ENCODE measurements around the gene POFUT2.

The POFUT2 gene

GRCh38 chr21:45262041-45262581 is 25.6 kb downstream of the POFUT2 start:
- no peak for DNase-seq

- no peak for DNase-seq
These were observed 26.6 kb downstream of the POFUT2 start for GRCh38 chr21:45261093-45261492.

GRCh38 chr21:45260191-45260825 is 27.4 kb downstream of the POFUT2 start:
- no peak for DNase-seq

DNA sequence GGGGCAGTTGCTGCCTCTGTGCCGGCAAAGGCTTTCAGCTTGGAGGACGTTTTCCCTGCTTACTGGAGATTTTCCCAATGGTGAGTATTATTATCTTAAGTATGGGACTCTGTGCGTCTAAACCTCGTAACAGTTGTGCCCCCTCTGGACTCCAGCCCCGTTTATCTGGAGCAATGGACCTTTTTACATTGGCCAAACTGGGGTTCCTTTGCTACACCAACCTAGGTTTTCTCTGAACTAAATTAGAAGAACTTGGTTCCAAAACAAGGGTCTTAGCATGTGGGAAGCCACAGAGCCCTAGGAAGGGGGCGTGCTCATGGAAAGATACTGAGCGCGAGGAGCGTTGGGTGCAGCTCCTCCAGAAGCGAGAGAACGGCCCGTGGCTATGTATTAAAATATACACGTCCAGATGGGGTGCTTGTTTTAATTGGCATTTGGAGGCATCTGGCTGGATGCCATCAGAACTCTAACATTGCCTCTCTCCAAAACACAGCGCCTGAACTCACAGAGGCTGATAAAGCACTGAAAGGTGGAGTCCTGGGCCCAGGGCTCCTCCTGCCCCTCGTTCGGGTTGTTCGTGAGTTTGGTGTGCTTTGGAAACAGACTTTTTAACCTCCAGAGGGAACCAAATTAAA is 28.4 kb downstream of the POFUT2 start:
- no peak for DNase-seq

DNA sequence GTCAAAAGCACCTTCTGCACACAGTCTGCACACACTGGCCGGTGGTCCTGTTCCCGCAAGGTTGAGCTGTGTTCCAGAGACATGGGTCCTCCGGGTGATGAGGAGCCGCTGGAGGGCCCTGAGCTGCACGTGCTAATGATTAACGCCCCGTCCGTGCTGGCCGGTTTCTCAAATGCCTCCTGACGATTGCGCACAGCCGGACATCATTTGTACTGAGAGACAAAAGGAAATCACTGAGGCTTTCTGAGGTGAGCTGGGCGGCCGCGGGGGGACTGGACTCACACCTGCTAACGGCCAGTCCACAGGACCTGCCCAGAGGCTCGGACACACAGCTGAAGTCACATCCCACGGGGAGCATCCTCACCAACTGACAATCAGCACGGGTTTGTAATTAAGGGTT is 29.2 kb downstream of the POFUT2 start:
- no peak for DNase-seq

GRCh38 chr21:45257673-45258341 is 29.9 kb downstream of the POFUT2 start:
- no peak for DNase-seq

- peak; percentile 12 for DNase-seq
These were observed 30.6 kb downstream of the POFUT2 start for GRCh38 chr21:45256912-45257672.

DNA sequence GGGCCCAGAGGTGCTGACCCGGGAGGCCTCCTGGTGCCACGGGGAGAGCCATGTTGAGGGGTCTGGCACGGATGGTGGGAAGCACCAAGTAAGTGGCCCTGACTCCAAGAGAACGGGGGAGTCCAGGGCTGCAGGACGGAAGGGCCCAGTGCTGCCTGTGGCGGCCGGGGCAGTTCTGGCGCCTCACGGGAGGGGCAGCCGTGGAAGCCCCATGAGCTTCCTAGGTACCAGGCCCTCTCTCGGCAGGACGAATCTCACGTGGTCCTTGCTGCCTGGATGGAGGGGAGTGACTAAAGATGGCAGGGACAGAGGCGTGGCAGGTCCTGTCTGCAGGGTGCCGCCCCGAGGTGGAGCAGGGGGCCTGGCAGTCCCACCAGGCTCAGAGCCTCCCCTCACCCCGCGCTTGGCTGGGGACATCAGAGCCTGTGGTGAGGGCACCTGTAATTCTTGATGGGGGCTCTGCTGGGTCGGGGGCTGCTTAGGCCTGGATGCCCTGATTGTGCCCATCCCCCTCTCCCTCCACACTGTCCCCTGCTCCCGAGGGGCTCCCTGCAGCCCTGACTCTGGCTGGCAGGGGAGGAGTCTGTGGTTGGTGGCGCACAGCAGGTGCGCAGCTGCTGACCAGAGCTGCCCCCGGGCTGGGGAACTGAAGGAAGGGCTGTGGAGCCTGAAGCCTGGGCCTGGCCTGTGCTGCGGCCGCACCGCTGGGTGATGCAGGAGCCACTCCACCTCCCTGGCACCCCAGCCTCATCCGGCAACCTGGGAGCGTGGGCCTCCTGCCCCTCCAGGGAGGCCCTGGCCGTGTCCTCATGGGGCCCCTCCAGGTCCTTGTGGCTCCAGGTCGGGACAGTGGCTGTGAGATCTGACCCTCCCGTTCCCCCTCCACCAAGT is 31.4 kb downstream of the POFUT2 start:
- DNase-seq = no peak

DNA sequence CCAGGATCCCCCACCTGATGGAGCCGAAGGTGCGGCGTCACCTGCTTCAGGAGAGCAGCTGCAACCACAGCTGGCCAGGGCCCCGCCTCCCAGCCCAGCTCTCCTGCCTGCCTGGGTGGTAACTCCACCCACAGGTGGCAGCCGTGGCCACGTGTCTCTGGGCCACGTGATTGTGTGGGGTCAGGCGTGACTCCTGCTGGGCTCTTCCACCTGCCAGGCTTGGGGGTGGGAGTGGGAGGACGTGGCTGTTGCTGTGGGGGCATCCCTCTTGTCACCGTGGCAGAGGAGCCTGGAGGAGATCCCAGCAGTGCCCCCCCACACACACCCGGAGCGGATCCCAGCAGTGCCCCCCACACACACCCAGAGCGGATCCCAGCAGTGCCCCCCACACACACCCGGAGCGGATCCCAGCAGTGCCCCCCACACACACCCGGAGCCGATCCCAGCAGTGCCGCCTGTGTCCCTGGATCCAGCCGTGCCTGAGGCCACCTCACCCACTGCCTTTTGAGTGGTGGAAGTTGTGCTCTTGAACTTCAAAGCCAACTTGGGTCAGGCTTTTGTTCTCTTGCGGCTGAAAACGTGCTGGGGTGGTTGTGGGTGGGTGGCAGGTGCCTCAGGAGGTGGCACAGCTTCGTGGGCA is 32.2 kb downstream of the POFUT2 start:
- DNase-seq = peak; percentile 50

- no peak for DNase-seq
These were observed 33.2 kb downstream of the POFUT2 start for GRCh38 chr21:45254460-45254930.

DNA sequence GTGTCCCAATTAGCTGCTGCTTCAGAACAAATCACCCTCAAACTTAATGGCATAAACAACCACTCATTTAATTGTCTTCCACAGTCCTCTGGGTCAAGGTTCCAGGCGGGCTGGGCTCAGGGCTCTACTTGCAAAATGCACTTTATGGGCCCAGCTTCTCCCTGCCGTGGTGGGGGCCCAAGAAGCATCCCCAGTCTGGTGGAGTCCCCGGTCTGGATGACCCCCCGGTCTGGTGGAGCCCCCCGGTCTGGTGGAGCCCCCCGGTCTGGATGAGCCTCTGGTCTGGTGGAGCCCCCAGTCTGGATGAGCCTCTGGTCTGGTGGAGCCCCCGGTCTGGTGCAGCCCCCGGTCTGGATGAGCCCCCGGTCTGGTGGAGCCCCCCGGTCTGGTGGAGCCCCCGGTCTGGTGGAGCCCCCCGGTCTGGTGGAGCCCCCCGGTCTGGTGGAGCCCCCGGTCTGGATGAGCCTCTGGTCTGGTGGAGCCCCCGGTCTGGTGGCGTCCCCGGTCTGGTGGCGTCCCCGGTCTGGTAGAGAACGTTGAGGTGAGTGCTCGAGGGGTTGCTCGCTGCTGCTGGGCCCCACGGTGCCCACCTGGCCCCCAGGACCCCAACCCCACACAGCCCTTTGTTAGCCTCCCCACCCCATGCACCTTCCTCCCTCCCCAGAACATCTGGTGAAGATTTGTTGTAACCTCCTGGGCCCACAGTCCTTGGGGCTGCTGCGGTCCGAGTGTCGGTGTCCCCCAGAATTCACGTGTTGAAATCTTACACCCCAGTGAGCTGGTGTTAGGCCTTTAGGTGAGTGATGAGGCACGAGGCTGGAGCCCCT is 33.8 kb downstream of the POFUT2 start:
- no peak for DNase-seq

- DNase-seq = no peak
These were observed 34.5 kb downstream of the POFUT2 start for GRCh38 chr21:45253180-45253579.

DNA sequence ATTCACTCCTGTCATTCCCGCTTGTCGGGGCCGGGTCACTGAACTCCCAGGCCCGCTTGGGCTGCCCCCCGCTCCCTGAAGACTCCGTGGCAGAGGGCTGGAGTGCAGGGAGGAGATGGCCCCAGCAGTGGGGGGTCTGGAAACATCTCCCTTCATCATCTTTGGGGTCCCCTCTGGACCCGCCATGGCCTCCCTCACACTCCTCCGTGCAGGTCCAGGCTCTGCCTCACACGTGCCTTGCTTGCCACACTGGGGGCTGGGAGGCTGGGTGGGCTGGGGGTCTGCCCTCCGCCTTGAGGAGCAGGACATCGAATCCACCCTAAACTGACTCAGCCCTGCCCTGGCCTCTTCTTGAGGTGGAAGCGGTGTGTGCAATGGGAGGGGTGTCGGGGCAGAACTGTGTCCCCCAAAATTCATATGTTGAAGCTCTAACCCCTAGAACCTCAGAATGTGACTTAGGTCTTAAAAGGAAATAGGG is 35.2 kb downstream of the POFUT2 start:
- DNase-seq = no peak

- no peak for DNase-seq
These were observed 35.9 kb downstream of the POFUT2 start for GRCh38 chr21:45251635-45252447.

DNA sequence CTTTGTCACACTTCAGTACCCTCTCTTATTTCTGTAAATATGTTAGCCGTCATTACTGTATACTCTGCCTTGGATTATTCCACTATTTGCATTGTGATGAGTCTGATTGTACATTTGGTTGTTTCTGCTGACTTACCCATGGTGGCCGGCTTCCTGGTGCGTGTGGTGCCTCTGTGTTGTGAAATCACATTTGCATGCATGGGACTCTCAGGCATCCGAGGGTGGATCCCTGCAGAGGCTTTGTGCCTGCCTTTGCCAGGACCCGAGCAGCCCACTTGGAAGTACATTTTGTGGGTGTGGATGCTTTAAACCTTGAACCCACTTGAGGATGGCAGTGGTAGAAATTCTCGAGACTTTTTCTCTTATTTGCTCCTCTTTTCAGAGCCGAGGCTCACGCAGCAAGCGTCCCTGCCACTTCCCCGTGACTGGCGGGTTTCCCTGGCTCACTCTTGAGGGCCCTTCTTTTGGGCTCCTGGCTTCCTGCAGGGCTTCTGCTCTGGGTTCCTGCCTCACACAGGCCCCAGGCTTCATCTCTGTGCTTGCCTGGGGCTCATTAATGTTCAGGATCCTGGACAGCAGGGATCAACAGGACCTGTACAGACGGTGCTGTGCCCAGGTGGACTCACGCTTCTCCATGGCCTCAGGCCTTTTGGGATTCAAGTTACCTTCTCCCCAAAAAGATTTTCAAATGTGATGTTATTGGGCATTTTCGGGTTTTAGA is 36.6 kb downstream of the POFUT2 start:
- no peak for DNase-seq

DNA sequence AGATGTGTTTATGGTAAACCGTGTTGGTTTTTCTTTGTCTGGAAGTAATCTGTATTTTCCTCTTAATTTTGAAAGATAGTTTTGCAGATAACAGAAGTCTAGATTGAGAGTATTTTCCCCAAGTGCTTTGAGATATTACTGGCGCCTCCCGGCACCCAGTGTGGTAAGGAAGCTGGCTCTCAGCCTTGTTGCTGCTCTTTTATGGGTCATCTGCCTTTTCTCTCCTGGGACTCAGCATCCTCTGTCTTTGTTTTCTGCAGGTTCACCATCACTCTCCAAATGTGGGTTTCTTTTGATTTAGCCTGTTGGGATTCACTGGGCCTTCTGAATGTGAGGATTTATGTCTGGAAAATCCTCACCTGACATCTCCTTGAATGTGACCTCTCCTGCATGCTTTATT is 37.4 kb downstream of the POFUT2 start:
- DNase-seq = no peak

DNA sequence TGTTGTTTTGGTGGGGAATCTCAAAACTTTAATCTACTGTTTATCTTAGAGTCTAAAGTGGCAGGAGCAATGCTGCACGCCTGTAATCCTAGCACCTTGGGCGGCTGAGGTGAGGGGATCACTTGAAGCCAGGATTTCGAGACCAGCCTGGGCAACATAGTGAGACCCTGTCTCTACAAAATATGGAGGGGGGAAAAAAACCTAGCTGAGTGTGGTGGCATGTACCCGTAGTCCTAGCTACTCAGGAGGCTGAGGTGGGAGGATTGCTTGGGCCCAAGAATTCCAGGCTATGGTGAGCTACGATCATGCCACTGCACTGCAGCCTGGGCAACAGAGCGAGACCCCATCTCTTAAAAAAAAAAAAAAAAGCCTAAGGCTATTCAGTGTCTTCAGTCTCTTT is 38.1 kb downstream of the POFUT2 start:
- no peak for DNase-seq

DNA sequence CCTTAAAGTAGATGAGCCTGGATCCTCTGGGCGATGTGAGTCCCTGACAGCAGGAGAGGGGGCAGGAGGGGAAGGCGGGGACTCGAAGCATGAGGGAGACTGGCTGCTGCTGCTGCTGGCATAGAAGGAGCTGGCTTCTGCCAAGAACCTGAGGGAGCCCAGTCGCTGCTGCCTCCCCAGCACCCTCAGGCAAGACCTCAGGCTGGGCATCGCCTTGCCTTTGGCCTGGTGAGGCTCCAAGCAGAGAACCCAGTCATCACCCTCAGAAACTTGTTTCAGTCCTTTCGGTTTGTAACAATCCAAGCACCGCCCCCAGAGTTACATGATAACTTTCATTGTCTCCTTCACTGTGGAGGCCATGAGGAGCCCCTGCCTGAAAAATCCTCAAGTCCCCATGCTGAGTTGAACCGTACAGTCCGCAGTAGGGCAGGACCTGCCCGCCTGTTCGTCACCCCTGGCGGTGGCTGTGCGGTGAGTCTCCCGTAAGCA is 38.8 kb downstream of the POFUT2 start:
- no peak for DNase-seq

All from CD4-positive, alpha-beta T cell treated with Interleukin-17A for 1 hour (primary cell).